ENCODE measurements around the gene USP9X. TPM values are rescaled to one million over a fixed set of nuclear protein-coding genes. Genes with fewer than 3 reads are reported as not detected.

The USP9X gene
- total RNA-seq, 4 donors from 2014 or later, result 54.9 to 154 (median 98.0) TPM

GRCh38 chrX:41066391-41066790 is 18.9 kb upstream of the USP9X start:
- WGBS, 2 donors (ENCODE audit: low coverage in 1 of 2), result 31% methylated on average over 1 of the region's 1 CpG; no CpG with 5 or more reads in 1 of the 2 donors
- in situ Hi-C loops (cut with MboI; ENCODE audit: low pct_ligation_motif_present in 1 of 4, low pct_unique_long_range_greater_than_20kb in 1 of 4, low sequenced_read_pairs in 3 of 4), result no loop called here
- no peak overlapping the region for H3K27ac ChIP-seq
- no peak overlapping the region for H3K4me3 ChIP-seq
- DNase-seq, result no peak
- H3K9me3 ChIP-seq, result no peaks in the 10 kb centered on the region
- no peaks in the 10 kb centered on the region for H3K27me3 ChIP-seq
- no peaks in the 10 kb centered on the region for H3K36me3 ChIP-seq
- H3K4me1 ChIP-seq, result no peaks in the 10 kb centered on the region
- intact Hi-C loops (cut with DNase I; ENCODE audit: low total_unique reads), result no loop called here
- TF ChIP-seq POLR2A (IDR thresholded peaks at IDR 0.05) (no peak), CTCF (IDR thresholded peaks at IDR 0.05) (no peak), EP300 (IDR thresholded peaks at IDR 0.05; ENCODE audit: low read depth) (no peak), POLR2AphosphoS5 (IDR thresholded peaks at IDR 0.05) (no peak)

GRCh38 chrX:41066969-41067368 is 18.3 kb upstream of the USP9X start:
- no peak for DNase-seq
- H3K9me3 ChIP-seq, result no peaks in the 10 kb centered on the region
- intact Hi-C loops (cut with DNase I; ENCODE audit: low total_unique reads) (no loop called here), in situ Hi-C loops (cut with MboI; ENCODE audit: low pct_ligation_motif_present in 1 of 4, low pct_unique_long_range_greater_than_20kb in 1 of 4, low sequenced_read_pairs in 3 of 4) (no loop called here)
- WGBS, 2 donors (ENCODE audit: low coverage in 1 of 2), result 71% methylated on average over 1 of the region's 1 CpG; no CpG with 5 or more reads in 1 of the 2 donors
- no peak overlapping the region for H3K27ac ChIP-seq
- H3K4me3 ChIP-seq, result no peak overlapping the region
- no peak for TF ChIP-seq EP300 (IDR thresholded peaks at IDR 0.05; ENCODE audit: low read depth)
- no peak for TF ChIP-seq POLR2AphosphoS5 (IDR thresholded peaks at IDR 0.05)
- TF ChIP-seq POLR2A (IDR thresholded peaks at IDR 0.05), result no peak
- TF ChIP-seq CTCF (IDR thresholded peaks at IDR 0.05), result no peak
- H3K27me3 ChIP-seq, result no peaks in the 10 kb centered on the region
- no peaks in the 10 kb centered on the region for H3K4me1 ChIP-seq
- H3K36me3 ChIP-seq, result no peaks in the 10 kb centered on the region

- WGBS, 2 donors (ENCODE audit: low coverage in 1 of 2), result 90 to 100% methylated on average over 1 to 5 of the region's 5 CpGs
- no peak overlapping the region for H3K4me3 ChIP-seq
- H3K27me3 ChIP-seq, result no peaks in the 10 kb centered on the region
- H3K9me3 ChIP-seq, result no peaks in the 10 kb centered on the region
- no peak for DNase-seq
- H3K4me1 ChIP-seq, result no peaks in the 10 kb centered on the region
- H3K27ac ChIP-seq, result no peak overlapping the region
- H3K36me3 ChIP-seq, result no peaks in the 10 kb centered on the region
- in situ Hi-C loops (cut with MboI; ENCODE audit: low pct_ligation_motif_present in 1 of 4, low pct_unique_long_range_greater_than_20kb in 1 of 4, low sequenced_read_pairs in 3 of 4), result no loop called here
- intact Hi-C loops (cut with DNase I; ENCODE audit: low total_unique reads), result no loop called here
- TF ChIP-seq POLR2AphosphoS5 (IDR thresholded peaks at IDR 0.05), result no peak
- no peak for TF ChIP-seq POLR2A (IDR thresholded peaks at IDR 0.05)
Observed at GRCh38 chrX:41067721-41068120, 17.5 kb upstream of the USP9X start.

GRCh38 chrX:41076742-41077141 is 8.5 kb upstream of the USP9X start:
- no peaks in the 10 kb centered on the region for H3K27me3 ChIP-seq
- WGBS, 2 donors (ENCODE audit: low coverage in 1 of 2), result 92% methylated on average over 30 of the region's 30 CpGs; no CpG with 5 or more reads in 1 of the 2 donors
- intact Hi-C loops (cut with DNase I; ENCODE audit: low total_unique reads), result no loop called here

More at GRCh38 chrX:41076742-41077141, 8.5 kb upstream of the USP9X start:
- H3K9me3 ChIP-seq, result no peaks in the 10 kb centered on the region
- DNase-seq, result no peak
- in situ Hi-C loops (cut with MboI; ENCODE audit: low pct_ligation_motif_present in 1 of 4, low pct_unique_long_range_greater_than_20kb in 1 of 4, low sequenced_read_pairs in 3 of 4), result no loop called here
- H3K4me1 ChIP-seq, result no peaks in the 10 kb centered on the region
- H3K4me3 ChIP-seq, result no peak overlapping the region
- TF ChIP-seq CTCF (IDR thresholded peaks at IDR 0.05) (no peak), POLR2A (IDR thresholded peaks at IDR 0.05) (no peak), EP300 (IDR thresholded peaks at IDR 0.05; ENCODE audit: low read depth) (no peak), POLR2AphosphoS5 (IDR thresholded peaks at IDR 0.05) (no peak)
- no peaks in the 10 kb centered on the region for H3K36me3 ChIP-seq
- H3K27ac ChIP-seq, result no peak overlapping the region

Measured in transverse colon (tissue), 4 donors.